ENCODE data around the gene EEPD1.

EEPD1 gene

GRCh38 chr7:36149694-36150452 is 3.2 kb upstream of the EEPD1 start:
- DNase-seq (ENCODE audit: low spot score), result no peak
- in situ Hi-C loops (cut with MboI; ENCODE audit: low pct_unique_long_range_greater_than_20kb, low sequenced_read_pairs, unreplicated experiment), result no loop called here
- no peak for TF ChIP-seq CTCF (IDR thresholded peaks at IDR 0.05; ENCODE audit: extremely low read depth, insufficient read depth, missing control alignments)

- TF ChIP-seq CTCF (IDR thresholded peaks at IDR 0.05; ENCODE audit: extremely low read depth, insufficient read depth, missing control alignments), result no peak
- in situ Hi-C loops (cut with MboI; ENCODE audit: low pct_unique_long_range_greater_than_20kb, low sequenced_read_pairs, unreplicated experiment), result no loop called here
- no peak for DNase-seq (ENCODE audit: low spot score)
These were observed 916 bp upstream of the EEPD1 start for GRCh38 chr7:36151921-36152755.

GRCh38 chr7:36153571-36154097 is 580 bp downstream of the EEPD1 start:
- TF ChIP-seq CTCF (IDR thresholded peaks at IDR 0.05; ENCODE audit: extremely low read depth, insufficient read depth, missing control alignments), result no peak
- no peak for DNase-seq (ENCODE audit: low spot score)
- in situ Hi-C loops (cut with MboI; ENCODE audit: low pct_unique_long_range_greater_than_20kb, low sequenced_read_pairs, unreplicated experiment), result no loop called here

- DNase-seq (ENCODE audit: low spot score), result no peak
- in situ Hi-C loops (cut with MboI; ENCODE audit: low pct_unique_long_range_greater_than_20kb, low sequenced_read_pairs, unreplicated experiment), result no loop called here
- TF ChIP-seq CTCF (IDR thresholded peaks at IDR 0.05; ENCODE audit: extremely low read depth, insufficient read depth, missing control alignments), result no peak
These were observed 1.5 kb downstream of the EEPD1 start for GRCh38 chr7:36154255-36155212.

- in situ Hi-C loops (cut with MboI; ENCODE audit: low pct_unique_long_range_greater_than_20kb, low sequenced_read_pairs, unreplicated experiment), result no loop called here
- no peak for DNase-seq (ENCODE audit: low spot score)
- no peak for TF ChIP-seq CTCF (IDR thresholded peaks at IDR 0.05; ENCODE audit: extremely low read depth, insufficient read depth, missing control alignments)
These were observed 2.8 kb downstream of the EEPD1 start for GRCh38 chr7:36155811-36156361.
